Measurements from ENCODE around the gene SHISA7. TPM values are rescaled to one million over a fixed set of nuclear protein-coding genes. Genes with fewer than 3 reads are reported as not detected.

The SHISA7 gene
- total and polyA plus RNA-seq, 10 donors, result 0.03 to 0.27 TPM; not detected in 8

- DNase-seq, result no peak
- no peak overlapping the region for H3K4me3 ChIP-seq
- intact Hi-C loops (cut with DNase I; ENCODE audit: low total_unique reads), result no loop called here
These were observed 60.5 kb downstream of the SHISA7 start for GRCh38 chr19:55382522-55383054.

GRCh38 chr19:55382013-55382412 lies 61.1 kb downstream of the SHISA7 start:
- intact Hi-C loops (cut with DNase I; ENCODE audit: low total_unique reads), result no loop called here
- DNase-seq, result no peak
- Histone ChIP-seq H3K4me1 (peaks cover 18 to 34% (median 27%) of the 10 kb centered on the region in 6 donors), H3K4me3 (no peak overlapping the region), H3K9me3 (no peaks in the 10 kb centered on the region), H3K36me3 (peaks cover 0 to 5% (median 2%) of the 10 kb centered on the region in 6 donors), H3K27me3 (replicated peaks in 1 of 7) (peaks cover 0 to 11% (median 6%) of the 10 kb centered on the region in 7 donors), H3K27ac (no peak overlapping the region)
- no peak for TF ChIP-seq CTCF (IDR thresholded peaks at IDR 0.05 in 8 of 11, conservative IDR thresholded peaks at IDR 0.05 in 3 of 11)
- no peak for TF ChIP-seq POLR2A (IDR thresholded peaks at IDR 0.05)
- TF ChIP-seq POLR2AphosphoS5 (IDR thresholded peaks at IDR 0.05), result no peak
- WGBS, 5 donors, result 96 to 99% (median 98%) methylated on average over 5 of the region's 5 CpGs

More at GRCh38 chr19:55382522-55383054, 60.5 kb downstream of the SHISA7 start:
- TF ChIP-seq POLR2AphosphoS5 (IDR thresholded peaks at IDR 0.05) (no peak), CTCF (IDR thresholded peaks at IDR 0.05 in 8 of 11, conservative IDR thresholded peaks at IDR 0.05 in 3 of 11) (no peak), POLR2A (IDR thresholded peaks at IDR 0.05) (no peak)
- whole genome bisulfite sequencing, 5 donors, result 83 to 96% (median 92%) methylated on average over 3 of the region's 3 CpGs
- H3K27me3 ChIP-seq (replicated peaks in 1 of 7), result peaks cover 0 to 5% (median 3%) of the 10 kb centered on the region in 7 donors
- peak overlapping the region in 1 of 8 donors; percentile 92 for H3K27ac ChIP-seq
- H3K4me1 ChIP-seq, result peaks cover 24 to 40% (median 33%) of the 10 kb centered on the region in 6 donors
- H3K9me3 ChIP-seq, result no peaks in the 10 kb centered on the region
- peaks cover 0 to 11% (median 8%) of the 10 kb centered on the region in 6 donors for H3K36me3 ChIP-seq

GRCh38 chr19:55379174-55379573 lies 63.9 kb downstream of the SHISA7 start:
- TF ChIP-seq CTCF (IDR thresholded peaks at IDR 0.05 in 8 of 11, conservative IDR thresholded peaks at IDR 0.05 in 3 of 11) (no peak), POLR2A (IDR thresholded peaks at IDR 0.05) (no peak), POLR2AphosphoS5 (IDR thresholded peaks at IDR 0.05) (no peak)
- Histone ChIP-seq H3K27ac (no peak overlapping the region), H3K4me3 (no peak overlapping the region), H3K36me3 (no peaks in the 10 kb centered on the region), H3K9me3 (no peaks in the 10 kb centered on the region), H3K27me3 (replicated peaks in 1 of 7) (peaks cover 0 to 39% (median 22%) of the 10 kb centered on the region in 7 donors), H3K4me1 (peaks cover 6 to 19% (median 10%) of the 10 kb centered on the region in 6 donors)
- 59 to 79% (median 73%) methylated on average over 6 to 11 of the region's 11 CpGs for WGBS, 5 donors
- intact Hi-C loops (cut with DNase I; ENCODE audit: low total_unique reads), result no loop called here
- no peak for DNase-seq

Other genes with a start within 250 kb of the SHISA7 start
Only the 30 nearest of the 31 such genes appear.
- 10 to 100 TPM in 3 of 7 donors, 1 to 10 TPM in 4; 7.5 to 11.7 (median 9.6) TPM for gene TMEM86B, start 214.5 kb downstream of the SHISA7 start, total RNA-seq
- 10 to 100 TPM; 11.8 to 31.5 (median 28.2) TPM for gene TMEM86B, start 214.5 kb downstream of the SHISA7 start, polyA plus RNA-seq
- gene PPP6R1, start 184.3 kb downstream of the SHISA7 start, total RNA-seq, result 100 to 1,000 TPM; 113 to 150 (median 133) TPM
- gene PPP6R1, start 184.3 kb downstream of the SHISA7 start, polyA plus RNA-seq, result 10 to 100 TPM; 49.2 to 90.5 (median 65.1) TPM
- 10 to 100 TPM; 14.2 to 26.8 (median 17.6) TPM for gene HSPBP1, start 163.2 kb downstream of the SHISA7 start, total RNA-seq
- gene HSPBP1, start 163.2 kb downstream of the SHISA7 start, polyA plus RNA-seq, result 10 to 100 TPM; 14.2 to 27.0 (median 26.4) TPM
- 1 to 10 TPM in 5 of 7 donors, under 1 TPM in 2; 0.79 to 2.9 (median 1.7) TPM for gene BRSK1, start 159.3 kb downstream of the SHISA7 start, total RNA-seq
- gene BRSK1, start 159.3 kb downstream of the SHISA7 start, polyA plus RNA-seq, result 1 to 10 TPM in 2 of 3 donors, under 1 TPM in 1; 0.70 to 1.5 (median 1.0) TPM
- gene TMEM150B, start 118.0 kb downstream of the SHISA7 start, total RNA-seq, result 10 to 100 TPM in 3 of 7 donors, 1 to 10 TPM in 4; 5.6 to 34.1 (median 9.9) TPM
- gene TMEM150B, start 118.0 kb downstream of the SHISA7 start, polyA plus RNA-seq, result 1 to 10 TPM; 1.7 to 6.5 (median 4.1) TPM
- gene KMT5C, start 103.4 kb downstream of the SHISA7 start, total RNA-seq, result 10 to 100 TPM; 10.5 to 18.1 (median 12.8) TPM
- 10 to 100 TPM in 1 of 3 donors, 1 to 10 TPM in 2; 5.7 to 12.2 (median 7.8) TPM for gene KMT5C, start 103.4 kb downstream of the SHISA7 start, polyA plus RNA-seq
- 1 to 10 TPM in 1 of 7 donors, under 1 TPM in 4, not detected in 2; 0.30 to 1.6 (median 0.63) TPM for gene COX6B2, start 88.6 kb downstream of the SHISA7 start, total RNA-seq
- gene COX6B2, start 88.6 kb downstream of the SHISA7 start, polyA plus RNA-seq, result under 1 TPM in 2 of 3 donors, not detected in 1; 0.06 to 0.08 TPM
- not detected for gene GARIN5B, start 80.0 kb downstream of the SHISA7 start, total RNA-seq
- not detected for gene GARIN5B, start 80.0 kb downstream of the SHISA7 start, polyA plus RNA-seq
- under 1 TPM in 1 of 7 donors, not detected in 6; 0.23 TPM for gene IL11, start 72.8 kb downstream of the SHISA7 start, total RNA-seq
- under 1 TPM in 2 of 3 donors, not detected in 1; 0.04 to 0.06 TPM for gene IL11, start 72.8 kb downstream of the SHISA7 start, polyA plus RNA-seq
- gene TMEM190, start 66.5 kb downstream of the SHISA7 start, total RNA-seq, result not detected
- gene TMEM190, start 66.5 kb downstream of the SHISA7 start, polyA plus RNA-seq, result under 1 TPM in 1 of 3 donors, not detected in 2; 0.20 TPM
- gene TMEM238, start 59.0 kb downstream of the SHISA7 start, total RNA-seq, result 1 to 10 TPM; 3.7 to 8.8 (median 5.0) TPM
- under 1 TPM in 2 of 3 donors, not detected in 1; 0.17 to 0.32 TPM for gene TMEM238, start 59.0 kb downstream of the SHISA7 start, polyA plus RNA-seq
- gene RPL28, start 57.4 kb downstream of the SHISA7 start, total RNA-seq, result 1,000 to 10,000 TPM in 5 of 7 donors, 100 to 1,000 TPM in 2; 581 to 2,029 (median 1,447) TPM
- gene RPL28, start 57.4 kb downstream of the SHISA7 start, polyA plus RNA-seq, result 1,000 to 10,000 TPM; 3,566 to 4,833 (median 4,082) TPM
- gene UBE2S, start 35.5 kb downstream of the SHISA7 start, total RNA-seq, result 10 to 100 TPM; 14.4 to 40.8 (median 23.8) TPM
- 10 to 100 TPM in 2 of 3 donors, 1 to 10 TPM in 1; 4.9 to 18.7 (median 11.8) TPM for gene UBE2S, start 35.5 kb downstream of the SHISA7 start, polyA plus RNA-seq
- 10 to 100 TPM; 38.6 to 85.0 (median 54.5) TPM for gene ISOC2, start 18.3 kb upstream of the SHISA7 start, total RNA-seq
- gene ISOC2, start 18.3 kb upstream of the SHISA7 start, polyA plus RNA-seq, result 10 to 100 TPM; 55.6 to 98.7 (median 64.5) TPM
- gene C19orf85, start 21.5 kb upstream of the SHISA7 start, total RNA-seq, result not detected
- not detected for gene C19orf85, start 21.5 kb upstream of the SHISA7 start, polyA plus RNA-seq
- 10 to 100 TPM in 3 of 7 donors, 1 to 10 TPM in 4; 4.4 to 13.6 (median 9.7) TPM for gene ZNF628, start 33.3 kb upstream of the SHISA7 start, total RNA-seq
- 1 to 10 TPM; 1.4 to 8.2 (median 1.7) TPM for gene ZNF628, start 33.3 kb upstream of the SHISA7 start, polyA plus RNA-seq
- gene NAT14, start 41.9 kb upstream of the SHISA7 start, total RNA-seq, result 10 to 100 TPM in 1 of 7 donors, 1 to 10 TPM in 6; 1.9 to 10.3 (median 6.9) TPM
- gene NAT14, start 41.9 kb upstream of the SHISA7 start, polyA plus RNA-seq, result 10 to 100 TPM; 13.8 to 17.7 (median 15.5) TPM
- 10 to 100 TPM; 11.0 to 30.6 (median 24.1) TPM for gene SSC5D, start 45.1 kb upstream of the SHISA7 start, total RNA-seq
- gene SSC5D, start 45.1 kb upstream of the SHISA7 start, polyA plus RNA-seq, result 1 to 10 TPM in 2 of 3 donors, under 1 TPM in 1; 0.61 to 7.4 (median 2.5) TPM
- not detected for gene SBK2, start 93.8 kb upstream of the SHISA7 start, total RNA-seq
- not detected for gene SBK2, start 93.8 kb upstream of the SHISA7 start, polyA plus RNA-seq
- gene SBK3, start 102.2 kb upstream of the SHISA7 start, total RNA-seq, result not detected
- not detected for gene SBK3, start 102.2 kb upstream of the SHISA7 start, polyA plus RNA-seq
- 10 to 100 TPM in 2 of 7 donors, 1 to 10 TPM in 4, under 1 TPM in 1; 0.72 to 10.6 (median 6.5) TPM for gene ZNF579, start 137.5 kb upstream of the SHISA7 start, total RNA-seq
- 1 to 10 TPM; 2.8 to 6.9 (median 3.4) TPM for gene ZNF579, start 137.5 kb upstream of the SHISA7 start, polyA plus RNA-seq
- gene FIZ1, start 156.2 kb upstream of the SHISA7 start, total RNA-seq, result 10 to 100 TPM in 5 of 7 donors, 1 to 10 TPM in 2; 7.6 to 17.3 (median 11.4) TPM
- gene FIZ1, start 156.2 kb upstream of the SHISA7 start, polyA plus RNA-seq, result 10 to 100 TPM in 1 of 3 donors, 1 to 10 TPM in 2; 5.1 to 11.5 (median 7.8) TPM
- 10 to 100 TPM; 19.7 to 42.5 (median 23.9) TPM for gene ZNF524, start 157.0 kb upstream of the SHISA7 start, total RNA-seq
- gene ZNF524, start 157.0 kb upstream of the SHISA7 start, polyA plus RNA-seq, result 10 to 100 TPM; 33.3 to 57.8 (median 39.2) TPM
- 10 to 100 TPM; 12.2 to 23.3 (median 17.8) TPM for gene ZNF865, start 162.3 kb upstream of the SHISA7 start, total RNA-seq
- 10 to 100 TPM in 1 of 3 donors, 1 to 10 TPM in 2; 4.8 to 10.4 (median 5.3) TPM for gene ZNF865, start 162.3 kb upstream of the SHISA7 start, polyA plus RNA-seq
- 1 to 10 TPM; 4.0 to 10.0 (median 7.1) TPM for gene ZNF784, start 181.3 kb upstream of the SHISA7 start, total RNA-seq
- 1 to 10 TPM; 3.3 to 7.6 (median 5.6) TPM for gene ZNF784, start 181.3 kb upstream of the SHISA7 start, polyA plus RNA-seq
- 10 to 100 TPM; 25.4 to 58.7 (median 31.7) TPM for gene ZNF580, start 197.7 kb upstream of the SHISA7 start, total RNA-seq
- 10 to 100 TPM; 18.9 to 36.7 (median 33.3) TPM for gene ZNF580, start 197.7 kb upstream of the SHISA7 start, polyA plus RNA-seq
- gene ZNF581, start 200.3 kb upstream of the SHISA7 start, total RNA-seq, result 10 to 100 TPM; 21.4 to 34.9 (median 27.2) TPM
- gene ZNF581, start 200.3 kb upstream of the SHISA7 start, polyA plus RNA-seq, result 10 to 100 TPM; 39.8 to 46.5 (median 43.6) TPM
- 10 to 100 TPM; 11.9 to 23.4 (median 14.4) TPM for gene CCDC106, start 204.9 kb upstream of the SHISA7 start, total RNA-seq
- gene CCDC106, start 204.9 kb upstream of the SHISA7 start, polyA plus RNA-seq, result 10 to 100 TPM; 26.7 to 40.1 (median 37.8) TPM
- gene U2AF2, start 211.7 kb upstream of the SHISA7 start, total RNA-seq, result 100 to 1,000 TPM; 109 to 218 (median 176) TPM
- gene U2AF2, start 211.7 kb upstream of the SHISA7 start, polyA plus RNA-seq, result 100 to 1,000 TPM in 1 of 3 donors, 10 to 100 TPM in 2; 67.2 to 190 (median 85.5) TPM
- 100 to 1,000 TPM; 100 to 166 (median 129) TPM for gene EPN1, start 231.9 kb upstream of the SHISA7 start, total RNA-seq
- gene EPN1, start 231.9 kb upstream of the SHISA7 start, polyA plus RNA-seq, result 100 to 1,000 TPM in 1 of 3 donors, 10 to 100 TPM in 2; 36.8 to 115 (median 42.6) TPM

Data from spleen (tissue), 11 donors.